LHCN-M2 (cell line): ENCODE data around the gene CAV1. TPM values are rescaled to one million over a fixed set of nuclear protein-coding genes. Genes with fewer than 3 reads are reported as not detected.
"Not testable (repeated sequence)": the region's sequence is repeated elsewhere in the genome, so short reads cannot be mapped to it uniquely, and the experiment has no call there.

Experiments
- DNase-seq: peaks from one replicate; pipeline ENCODE4 v3.0.0-alpha.2; 2012; ENCODE audit warnings: low read depth
- polyA plus RNA-seq: library from polyadenylated mRNA; unstranded; fragments of >200 nt; gene quantifications from one replicate; pipeline ENCODE4 v1.2.1, GENCODE V29; 2012; ENCODE audit warnings: missing spikeins
- total RNA-seq: library from RNA; depleted of rRNA; stranded (reverse); fragments of >200 nt; gene quantifications from 2 replicates; pipeline ENCODE4 v1.2.3, GENCODE V29; 2014; rRNA removed

CAV1 gene
- total RNA-seq, result 1,409 and 1,463 TPM in 2 replicates
- 1,281 TPM for polyA plus RNA-seq

GRCh38 chr7:116524609-116525297 lies at the start of gene CAV1:
TSS of gene CAV1 (plus strand) at chr7:116525036. CDS start at chr7:116525063, 27 bp downstream.
- peak; percentile 100 for DNase-seq

GRCh38 chr7:116477625-116478024 lies 47.2 kb upstream of the CAV1 start:
- DNase-seq, result no peak

DNA sequence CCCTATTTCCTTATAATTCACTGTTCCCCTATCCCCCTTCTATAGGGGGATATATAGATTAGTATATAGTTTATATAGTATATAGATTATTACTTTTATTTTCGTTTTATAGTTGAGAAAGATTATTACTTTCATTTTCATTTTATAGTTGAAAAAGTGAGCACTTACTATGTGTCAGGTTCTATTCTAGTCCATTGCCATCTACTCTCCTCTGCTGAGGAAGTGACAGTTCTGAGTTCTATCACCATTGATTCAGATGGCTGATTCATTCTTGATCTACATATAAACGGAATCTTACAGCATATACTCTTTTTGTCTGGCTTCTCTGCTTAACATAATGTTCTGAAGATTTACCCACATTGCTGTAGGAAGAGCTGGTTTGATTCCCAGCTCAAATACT lies 46.0 kb upstream of the CAV1 start:
- no peak for DNase-seq

- no peak for DNase-seq
These were observed 41.4 kb upstream of the CAV1 start for GRCh38 chr7:116483271-116483942.

GRCh38 chr7:116484389-116484788 lies 40.4 kb upstream of the CAV1 start:
- not testable (repeated sequence) for DNase-seq

GRCh38 chr7:116487907-116488521 lies 36.8 kb upstream of the CAV1 start:
- no peak for DNase-seq

DNA sequence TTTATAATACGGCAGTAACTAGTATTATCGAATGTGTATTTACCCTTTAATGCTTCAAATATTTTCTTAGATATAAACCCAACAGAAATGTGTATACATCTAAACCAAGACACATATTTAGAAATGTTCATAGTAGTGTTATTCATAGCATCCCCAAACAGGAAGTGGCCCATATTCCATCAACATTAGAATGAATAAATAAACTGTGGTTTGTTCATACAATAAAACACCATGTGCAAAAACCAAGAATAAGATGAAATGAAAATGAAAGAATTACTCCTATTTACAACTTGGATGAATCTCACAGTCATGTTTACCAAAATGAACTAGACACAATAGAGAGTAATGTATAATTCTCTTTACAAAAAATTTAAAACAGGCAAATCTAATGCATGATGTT lies 34.5 kb upstream of the CAV1 start:
- DNase-seq, result no peak

DNA sequence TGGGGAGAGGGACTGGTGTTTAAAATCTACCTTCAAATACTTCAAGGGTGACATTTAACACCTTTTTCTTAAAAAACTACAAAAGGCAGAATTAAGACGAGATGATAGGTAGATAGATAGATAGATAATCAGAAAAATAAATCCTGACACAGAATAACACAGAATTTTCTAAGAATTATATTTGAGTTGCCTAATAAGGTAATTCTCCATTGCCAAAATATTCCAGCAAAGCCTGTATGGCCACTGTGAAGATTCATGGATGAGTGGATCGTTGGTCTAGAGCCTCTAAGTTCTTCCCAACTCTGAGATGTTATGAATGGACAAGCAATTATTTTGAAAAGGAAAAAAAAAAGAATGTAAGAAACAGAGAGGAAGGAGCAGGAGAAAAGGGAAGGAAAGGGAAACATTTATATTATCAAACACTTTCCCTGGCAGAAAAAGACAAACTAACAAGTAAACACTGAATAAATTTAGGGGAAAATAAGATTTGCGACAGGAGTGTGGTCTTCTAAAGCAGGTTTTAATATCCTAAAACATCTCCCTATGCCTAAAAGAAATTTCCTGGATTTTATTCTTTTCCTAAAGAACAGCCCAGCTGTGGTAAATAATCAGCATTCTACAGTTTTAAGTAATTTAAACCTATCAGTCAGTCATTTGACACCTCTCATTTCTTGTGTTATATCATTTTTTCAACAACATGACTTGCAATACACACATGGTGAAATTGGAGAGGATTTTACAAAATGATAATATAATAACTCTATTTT lies 32.8 kb upstream of the CAV1 start:
- DNase-seq, result no peak

- no peak for DNase-seq
These were observed 32.2 kb upstream of the CAV1 start for GRCh38 chr7:116492654-116493109.

GRCh38 chr7:116493449-116493848 lies 31.4 kb upstream of the CAV1 start:
- DNase-seq, result no peak

- DNase-seq, result no peak
These were observed 30.4 kb upstream of the CAV1 start for GRCh38 chr7:116494472-116494871.

DNA sequence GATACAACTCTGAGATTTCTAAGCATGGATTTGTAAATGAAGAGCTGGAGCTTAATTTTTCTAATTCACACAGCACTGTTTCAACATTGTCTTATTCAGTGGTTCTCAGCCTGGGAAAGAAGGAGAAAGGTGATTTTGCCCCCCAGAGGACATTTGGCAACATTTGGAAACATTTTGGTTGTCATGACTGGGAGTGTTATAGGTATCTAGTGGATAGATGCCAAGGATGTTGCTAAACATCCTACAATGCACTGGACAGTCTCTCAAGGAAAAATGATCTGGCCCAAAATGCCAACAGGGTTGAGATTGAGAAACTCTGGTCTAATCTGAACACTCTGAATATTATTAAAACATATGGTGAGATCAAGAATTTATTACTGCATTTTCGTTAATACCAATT lies 29.1 kb upstream of the CAV1 start:
- DNase-seq, result peak; percentile 65

- no peak for DNase-seq
These were observed 28.2 kb upstream of the CAV1 start for GRCh38 chr7:116496653-116497052.

DNA sequence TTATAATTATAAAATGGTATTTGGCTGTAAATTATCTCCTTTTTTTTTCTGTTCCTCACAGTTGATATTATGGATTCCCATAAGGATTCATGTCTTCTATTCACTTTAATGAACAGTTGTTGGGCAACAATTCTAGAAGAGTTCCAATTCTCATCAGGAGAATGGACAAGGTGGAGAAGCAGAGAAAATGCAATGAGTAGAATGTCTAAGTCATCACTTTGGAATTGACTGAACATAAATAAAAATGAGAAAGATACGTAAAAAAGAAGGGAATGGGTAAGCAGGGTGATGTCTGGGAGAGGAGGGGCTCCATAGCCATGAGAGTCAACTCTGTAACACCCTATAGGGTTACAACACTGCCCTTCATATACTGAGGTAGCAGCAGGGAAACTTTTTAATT lies 27.1 kb upstream of the CAV1 start:
- DNase-seq, result no peak

- peak; percentile 71 for DNase-seq
These were observed 25.4 kb upstream of the CAV1 start, which contains the start of gene CAV2 for GRCh38 chr7:116499168-116500077. TSS of gene CAV2 (plus strand) at chr7:116499738. CDS start at chr7:116499782, 44 bp downstream.

- DNase-seq, result peak; percentile 66
These were observed 24.6 kb upstream of the CAV1 start for GRCh38 chr7:116500078-116500853.

- DNase-seq, result peak; percentile 68
These were observed 23.2 kb upstream of the CAV1 start for GRCh38 chr7:116501425-116502167.

DNA sequence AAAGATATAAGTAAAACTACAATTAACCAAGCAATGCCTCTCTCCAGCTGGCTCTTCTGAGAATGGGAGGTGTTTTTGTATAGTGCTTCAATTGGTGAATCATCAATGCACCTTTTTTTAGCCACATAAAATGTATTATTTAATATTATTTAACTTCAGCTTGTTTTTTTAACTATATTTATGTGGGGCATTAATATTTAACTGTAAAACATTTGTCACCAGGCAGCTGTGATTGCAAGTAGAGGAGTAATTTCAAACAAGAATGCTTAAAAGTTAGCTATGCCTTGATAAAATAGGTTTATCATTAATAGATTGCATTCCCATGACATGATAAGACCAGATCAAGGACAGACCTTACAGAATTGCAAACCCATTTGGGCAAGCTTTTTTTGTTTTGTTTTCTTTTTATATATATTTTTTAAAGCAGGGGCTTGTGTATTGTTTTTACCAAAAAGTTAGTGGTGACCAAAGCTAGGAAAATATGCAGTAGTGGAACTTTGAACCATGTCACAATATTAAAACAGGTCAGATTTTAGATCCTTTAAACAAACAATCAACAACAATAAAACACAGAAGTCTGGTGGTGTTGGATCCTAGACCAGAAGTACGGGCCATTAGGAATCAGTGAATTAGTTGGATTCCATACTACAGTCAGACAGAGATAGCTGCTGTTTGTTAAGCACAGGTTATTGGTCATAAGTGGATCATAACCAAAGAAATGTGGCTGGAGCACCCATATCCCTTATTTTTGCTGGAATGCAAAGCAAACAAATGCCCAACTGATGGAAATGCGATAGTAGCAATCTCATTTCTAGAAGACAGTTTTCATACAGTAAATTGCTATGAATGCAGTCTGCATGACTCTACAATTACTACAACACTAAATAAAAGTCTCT lies 22.4 kb upstream of the CAV1 start:
- peak; percentile 58 for DNase-seq
